Endometrium (tissue), 2 donors: ENCODE results near the gene SPDYE4.
"Not testable (repeated sequence)": the region's sequence is repeated elsewhere in the genome, so short reads cannot be mapped to it uniquely, and the experiment has no call there.

ENCODE experiments used
- FAIRE-seq: peaks from 2 replicates; lab custom pipeline; 2012; peaks lifted over from hg19 to GRCh38; lab: Jason Lieb, UNC
- donor health status: control.
- donor health status: control.

Gene SPDYE4

DNA sequence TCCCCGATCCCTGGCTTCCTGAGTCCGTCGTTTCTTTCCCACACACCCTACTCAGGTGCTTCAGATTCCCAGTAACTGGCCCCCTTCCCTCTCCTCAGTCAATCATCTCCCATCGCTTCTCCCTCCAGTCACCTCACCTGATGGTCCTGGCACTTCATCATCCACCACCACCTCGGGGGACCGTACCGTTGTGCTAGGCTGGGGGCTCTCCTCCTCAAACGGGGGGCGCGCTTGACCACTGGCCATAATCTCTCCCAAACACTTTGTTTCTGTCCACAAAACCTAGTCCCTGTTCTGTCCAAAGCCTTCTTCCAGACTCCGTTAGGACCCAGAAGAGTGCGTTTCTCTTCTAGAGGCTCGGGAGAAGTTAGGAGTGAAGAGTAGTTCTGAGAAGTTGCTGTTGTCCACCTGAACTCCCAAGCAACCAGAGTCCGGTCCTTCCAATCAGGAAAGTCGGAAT is at the start of gene SPDYE4:
Gene SPDYE4 (minus strand): TSS at position 410 of the 460 bp plus-strand sequence. CDS start 164 bp downstream, at position 246.
- FAIRE-seq = no peak

- FAIRE-seq = no peak
Observed at GRCh38 chr17:8806926-8807550, 48.7 kb upstream of the SPDYE4 start.

DNA sequence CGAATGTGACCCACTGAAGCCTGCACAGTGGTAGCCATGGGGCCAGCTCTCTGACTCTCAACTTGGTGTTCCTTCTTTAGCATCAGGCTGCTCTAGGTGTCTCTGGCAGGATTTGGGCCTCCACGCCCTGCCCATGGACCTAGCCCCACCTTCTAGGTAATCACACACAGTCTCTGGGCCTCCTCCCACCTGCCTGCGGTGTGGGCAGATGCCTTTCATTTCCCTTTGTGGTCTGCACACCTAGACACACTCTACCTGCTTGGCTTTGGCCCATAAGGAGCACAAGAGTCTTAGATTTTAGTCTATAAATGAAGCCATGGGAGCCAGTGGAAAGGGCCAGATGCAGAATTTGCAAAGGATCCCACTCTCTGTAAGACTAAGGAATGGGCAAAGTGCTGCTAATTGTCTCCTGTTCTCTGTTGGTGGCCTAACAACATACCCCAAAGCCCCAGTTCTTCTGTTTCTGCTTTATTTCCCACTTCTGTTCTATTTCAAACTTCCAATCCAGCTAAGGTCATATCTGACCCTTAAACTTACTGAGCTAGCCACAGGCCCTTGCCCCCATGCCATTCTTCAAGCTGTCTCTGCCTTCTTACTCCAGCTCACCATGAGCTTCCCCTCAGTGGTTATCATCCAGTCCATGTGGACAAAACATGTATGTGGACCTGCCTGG is 48.0 kb upstream of the SPDYE4 start:
- FAIRE-seq = no peak

GRCh38 chr17:8805396-8805795 is 47.0 kb upstream of the SPDYE4 start:
- FAIRE-seq = not testable (repeated sequence)

GRCh38 chr17:8803531-8804420 is 45.4 kb upstream of the SPDYE4 start:
- FAIRE-seq = no peak

- no peak for FAIRE-seq
Observed at GRCh38 chr17:8801135-8801840, 42.9 kb upstream of the SPDYE4 start.

DNA sequence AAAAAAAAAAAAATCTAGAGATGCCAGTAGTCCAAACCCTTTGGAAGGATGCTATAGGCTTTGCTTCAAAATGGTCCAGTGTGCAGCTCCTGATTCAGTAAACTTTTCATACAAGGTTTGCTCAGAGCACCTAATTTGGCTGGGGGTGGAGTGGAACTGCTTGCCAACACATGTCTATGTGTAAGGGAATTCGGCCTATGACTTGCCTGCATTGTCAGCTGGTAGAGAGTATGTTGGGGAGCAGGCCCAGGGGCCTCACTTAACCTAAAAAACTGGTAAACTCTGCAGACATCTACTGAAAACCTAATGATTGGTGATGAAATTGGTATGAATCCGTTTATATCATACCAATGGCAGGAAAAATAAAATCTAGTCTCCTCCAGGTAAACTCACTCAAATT is 42.3 kb upstream of the SPDYE4 start:
- no peak for FAIRE-seq

DNA sequence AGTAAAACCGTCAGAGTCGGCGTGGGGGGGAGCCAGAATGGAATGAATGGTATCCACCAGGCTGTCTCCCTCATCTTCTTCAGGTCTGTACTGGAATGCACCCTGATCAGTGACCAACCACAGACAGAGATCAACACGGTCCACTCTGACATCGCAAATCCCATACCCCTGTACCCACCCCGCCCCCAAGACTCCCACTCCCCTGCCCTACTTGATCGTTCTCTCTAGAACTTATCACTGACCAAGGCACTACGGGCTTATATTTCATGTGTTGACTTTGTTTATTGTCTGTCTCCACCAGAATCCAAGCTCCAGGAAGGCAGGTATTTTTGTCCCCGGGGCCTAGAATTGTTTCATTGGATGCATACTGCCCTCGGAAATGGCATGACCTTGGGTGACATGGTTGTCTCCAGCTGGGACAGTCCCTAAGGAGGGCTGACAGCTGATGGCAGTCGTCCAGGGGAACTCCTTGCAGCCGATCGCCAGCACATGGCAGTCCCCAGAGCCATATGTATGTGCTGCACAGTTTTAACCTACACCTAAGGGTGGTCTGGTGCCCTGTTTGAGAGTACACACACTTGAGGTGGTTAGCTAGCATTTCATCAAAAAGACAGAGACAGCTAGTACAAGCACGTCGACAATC is 41.3 kb upstream of the SPDYE4 start:
- no peak for FAIRE-seq

- FAIRE-seq = no peak
Observed at GRCh38 chr17:8798846-8799569, 40.7 kb upstream of the SPDYE4 start, which contains the start of gene MFSD6L. TSS of gene MFSD6L (minus strand) at chr17:8799365. CDS start at chr17:8799120, 245 bp downstream.

GRCh38 chr17:8798176-8798845 is 40.0 kb upstream of the SPDYE4 start:
- no peak for FAIRE-seq

DNA sequence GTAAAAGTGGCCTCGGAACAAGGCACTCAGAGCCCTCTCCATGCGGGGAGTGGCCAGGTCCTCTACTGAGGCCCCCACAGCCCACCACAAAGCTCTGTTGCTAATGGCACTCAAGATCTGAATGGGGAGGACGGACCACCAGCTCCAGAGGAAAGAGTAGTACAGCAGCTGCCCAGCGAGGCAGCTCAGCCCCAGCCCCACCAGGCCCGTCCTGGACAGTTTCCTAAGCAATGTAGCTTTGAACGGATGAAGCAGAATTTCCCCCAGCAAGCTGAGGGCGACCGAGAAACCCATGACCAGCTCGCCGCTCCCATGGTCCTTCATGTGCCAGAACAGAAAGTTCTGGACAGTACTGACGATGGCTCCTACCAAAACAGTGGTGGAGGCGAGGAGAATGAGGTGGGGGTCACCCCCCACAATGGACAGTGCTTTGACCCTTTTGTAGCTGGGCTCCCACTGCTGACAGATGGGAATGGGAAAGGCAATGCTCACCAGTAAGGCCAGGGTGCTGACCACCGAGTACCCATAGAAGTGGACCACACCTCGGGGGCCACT is 39.4 kb upstream of the SPDYE4 start:
- no peak for FAIRE-seq

- FAIRE-seq = no peak
Observed at GRCh38 chr17:8794636-8795035, 36.3 kb upstream of the SPDYE4 start.

DNA sequence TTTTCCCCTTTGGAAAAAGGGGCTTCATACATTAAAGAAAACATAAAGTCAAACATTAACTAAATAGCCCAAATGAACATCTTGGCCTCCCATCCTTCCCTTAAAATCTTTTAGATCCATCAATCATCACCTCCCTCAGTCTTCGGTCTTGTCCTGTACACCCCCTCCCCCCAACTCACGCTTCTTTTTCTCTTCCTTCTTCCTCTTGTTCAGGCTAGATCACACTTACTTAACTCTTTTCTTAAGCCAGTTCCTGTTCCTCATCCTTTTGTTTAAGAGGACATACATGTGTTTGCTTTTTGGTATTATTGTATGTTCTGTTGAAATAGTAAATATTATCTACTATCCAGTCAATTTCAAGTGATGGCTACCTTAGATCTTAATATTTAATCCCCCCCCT is 35.3 kb upstream of the SPDYE4 start:
- FAIRE-seq = no peak

GRCh38 chr17:8792646-8793045 is 34.3 kb upstream of the SPDYE4 start:
- FAIRE-seq = no peak

GRCh38 chr17:8791910-8792270 is 33.5 kb upstream of the SPDYE4 start:
- FAIRE-seq = no peak

- FAIRE-seq = no peak
Observed at GRCh38 chr17:8791248-8791909, 33.0 kb upstream of the SPDYE4 start.

DNA sequence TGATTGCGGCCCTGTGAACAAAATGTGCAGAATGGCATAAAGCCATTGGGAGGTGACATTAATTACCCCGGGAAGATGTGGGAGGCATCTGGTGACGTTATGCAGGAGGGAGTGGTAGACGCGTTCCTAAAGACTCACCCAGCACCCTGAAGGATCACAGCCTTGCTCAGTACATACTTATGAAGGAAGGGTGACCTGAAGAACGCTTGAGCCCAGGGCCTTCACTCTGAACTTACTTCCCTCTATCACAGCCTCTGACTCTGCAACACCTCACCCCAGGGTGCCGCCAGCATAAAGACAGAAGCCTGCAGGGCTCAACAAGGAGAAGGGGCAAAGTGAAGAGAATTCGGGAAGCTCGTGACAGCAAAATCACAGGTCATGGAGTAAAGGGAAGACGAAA is 31.4 kb upstream of the SPDYE4 start:
- no peak for FAIRE-seq

DNA sequence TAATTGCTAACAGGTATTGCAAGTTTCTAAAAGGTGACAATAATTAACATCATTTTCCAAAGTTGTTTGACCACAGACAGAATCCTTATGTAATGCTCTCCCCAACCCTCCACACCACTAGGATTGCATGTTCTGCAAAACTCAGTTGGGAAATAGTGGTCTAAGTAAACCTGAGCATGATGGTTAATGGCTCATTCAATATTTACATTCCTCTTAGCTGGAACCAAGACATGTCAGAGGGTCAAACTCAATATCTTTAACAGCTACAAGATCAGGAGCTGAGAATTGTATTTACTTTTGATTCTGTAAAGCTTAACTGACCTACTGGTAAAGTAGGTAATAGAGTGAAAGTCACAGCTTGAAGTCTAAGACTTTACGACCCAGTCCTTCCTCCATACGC is 30.7 kb upstream of the SPDYE4 start:
- FAIRE-seq = no peak
